AG09309 (cell line): ENCODE data around the gene ITPK1.

Experiments
- DNase-seq: peaks from one replicate; pipeline ENCODE4 v3.0.0-alpha.2; 2010; ENCODE audit warnings: low read depth
- H3K4me3 ChIP-seq: 2 replicates; pipeline ENCODE4 v1.5.1; 2011; ENCODE audit warnings: mild to moderate bottlenecking, low read depth, low read length, moderate library complexity; ENCODE audit not compliant: control insufficient read depth
- TF ChIP-seq, protein P1 (sequence below): IDR thresholded peaks from 2 replicates; pipeline ENCODE4 v1.5.1; 2011; ENCODE audit warnings: mild to moderate bottlenecking, low read depth, low read length, inconsistent platforms; ENCODE audit not compliant: insufficient read depth, control insufficient read depth; ENCODE audit errors: missing control alignments

ITPK1 gene

GRCh38 chr14:92951912-92952471, 163.7 kb downstream of the ITPK1 start:
- no peak overlapping the region for H3K4me3 ChIP-seq
- TF ChIP-seq, protein P1, sequence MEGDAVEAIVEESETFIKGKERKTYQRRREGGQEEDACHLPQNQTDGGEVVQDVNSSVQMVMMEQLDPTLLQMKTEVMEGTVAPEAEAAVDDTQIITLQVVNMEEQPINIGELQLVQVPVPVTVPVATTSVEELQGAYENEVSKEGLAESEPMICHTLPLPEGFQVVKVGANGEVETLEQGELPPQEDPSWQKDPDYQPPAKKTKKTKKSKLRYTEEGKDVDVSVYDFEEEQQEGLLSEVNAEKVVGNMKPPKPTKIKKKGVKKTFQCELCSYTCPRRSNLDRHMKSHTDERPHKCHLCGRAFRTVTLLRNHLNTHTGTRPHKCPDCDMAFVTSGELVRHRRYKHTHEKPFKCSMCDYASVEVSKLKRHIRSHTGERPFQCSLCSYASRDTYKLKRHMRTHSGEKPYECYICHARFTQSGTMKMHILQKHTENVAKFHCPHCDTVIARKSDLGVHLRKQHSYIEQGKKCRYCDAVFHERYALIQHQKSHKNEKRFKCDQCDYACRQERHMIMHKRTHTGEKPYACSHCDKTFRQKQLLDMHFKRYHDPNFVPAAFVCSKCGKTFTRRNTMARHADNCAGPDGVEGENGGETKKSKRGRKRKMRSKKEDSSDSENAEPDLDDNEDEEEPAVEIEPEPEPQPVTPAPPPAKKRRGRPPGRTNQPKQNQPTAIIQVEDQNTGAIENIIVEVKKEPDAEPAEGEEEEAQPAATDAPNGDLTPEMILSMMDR = peak; percentile 96
- no peak for DNase-seq

- TF ChIP-seq, protein P1 = no peak
These were observed 164.5 kb downstream of the ITPK1 start for GRCh38 chr14:92951261-92951660.

GRCh38 chr14:92950773-92951172, 165.0 kb downstream of the ITPK1 start:
- TF ChIP-seq, protein P1 = no peak
- no peak for DNase-seq

More at GRCh38 chr14:92951261-92951660, 164.5 kb downstream of the ITPK1 start:
- H3K4me3 ChIP-seq = no peak overlapping the region
- DNase-seq = no peak

DNA sequence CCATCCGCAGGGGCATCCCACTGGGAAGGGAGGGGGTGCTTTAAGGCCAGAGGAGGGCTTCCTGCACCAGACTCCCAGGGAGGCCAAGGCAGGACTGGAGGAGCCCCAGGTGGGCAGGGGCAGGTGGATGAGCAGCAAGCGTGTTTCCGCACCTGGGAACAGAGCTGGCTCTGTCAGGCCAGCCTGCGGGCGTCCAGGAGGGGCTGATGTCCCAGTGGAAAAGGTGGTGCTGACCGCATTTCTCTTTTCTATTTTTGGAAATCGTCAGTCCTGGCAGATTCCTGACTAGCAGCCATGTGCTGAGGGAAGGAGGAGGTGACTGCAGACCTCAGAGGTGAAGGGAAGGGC, 165.6 kb downstream of the ITPK1 start:
- no peak overlapping the region for H3K4me3 ChIP-seq
- TF ChIP-seq, protein P1 = no peak
- no peak for DNase-seq

More at GRCh38 chr14:92950773-92951172, 165.0 kb downstream of the ITPK1 start:
- no peak overlapping the region for H3K4me3 ChIP-seq

- H3K4me3 ChIP-seq = no peak overlapping the region
- TF ChIP-seq, protein P1 = no peak
- no peak for DNase-seq
These were observed 166.1 kb downstream of the ITPK1 start for GRCh38 chr14:92949496-92950192.

DNA sequence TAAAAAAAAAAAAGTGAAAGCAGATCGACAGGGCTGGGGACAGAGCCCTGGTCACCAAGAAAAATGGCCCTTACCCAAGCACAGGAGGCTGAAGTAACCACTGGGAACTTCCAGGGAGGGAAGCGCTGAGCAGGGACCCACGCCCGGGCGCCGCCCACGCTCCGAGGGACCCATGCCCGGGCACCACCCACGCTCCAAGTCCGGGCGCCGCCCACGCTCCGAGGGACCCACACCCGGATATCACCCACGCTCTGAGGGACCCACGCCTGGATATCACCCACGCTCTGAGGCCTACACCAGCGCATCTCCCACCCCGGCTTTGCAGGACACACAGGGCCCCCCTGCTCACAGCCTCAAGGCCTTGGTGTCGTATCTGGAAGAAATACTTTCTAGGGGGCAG, 167.1 kb downstream of the ITPK1 start:
- TF ChIP-seq, protein P1 = no peak
- no peak overlapping the region for H3K4me3 ChIP-seq
- DNase-seq = no peak
